Prostate gland (tissue), 2 donors: ENCODE data around the gene SYNPO2. TPM values are rescaled to one million over a fixed set of nuclear protein-coding genes. Genes with fewer than 3 reads are reported as not detected.

ENCODE experiments used
- DNase-seq: peaks from one replicate; pipeline ENCODE4 v3.0.0-alpha.2; 2019; ENCODE audit warnings: low spot score
- H3K27ac ChIP-seq, 2 donors: fragments of 200-600 bp; sonication (generic); 2 replicates each; pipeline ENCODE4 v1.5.1; 2017 to 2019
- H3K27me3 ChIP-seq: fragments of 200-600 bp; sonication (generic); replicated peaks from 2 replicates; pipeline ENCODE4 v1.5.1; 2019; ENCODE audit not compliant: insufficient read depth
- H3K36me3 ChIP-seq, 2 donors: fragments of 200-600 bp; sonication (generic); 1 replicate in 1 of 2; 2 replicates in 1 of 2; pipeline versions ENCODE4 v1.5.1 to v1.8.1; 2017 to 2019
- H3K4me1 ChIP-seq: fragments of 200-600 bp; sonication (generic); replicated peaks from 2 replicates; pipeline ENCODE4 v1.5.1; 2019
- H3K4me3 ChIP-seq, 2 donors: fragments of 200-600 bp; sonication (generic); 2 replicates each; pipeline ENCODE4 v1.5.1; 2017 to 2019
- H3K9me3 ChIP-seq: fragments of 200-600 bp; sonication (generic); 2 replicates; pipeline ENCODE4 v1.5.1; 2017
- POLR2A ChIP-seq: fragments of 450-650 bp; IDR thresholded peaks from one replicate; pipeline ENCODE4 v1.6.1; 2016; ENCODE audit warnings: antibody characterized with exemption, mild to moderate bottlenecking
- POLR2AphosphoS5 ChIP-seq: sonication (generic); formaldehyde crosslinking; IDR thresholded peaks from one replicate; pipeline ENCODE4 v1.6.1; 2017; ENCODE audit warnings: antibody characterized with exemption
- WGBS: methylation state at CpG from one replicate; pipeline ENCODE4 v1.1.5; 2018; 5-methylcytosine and 5-hydroxymethylcytosine counted together
- intact Hi-C: fragments of 100-400 bp; cut with DNase I; formaldehyde crosslinking; loops from one replicate; pipeline ENCODE4 v1.14.2; 2022
- total RNA-seq, 2 donors: library from RNA; depleted of rRNA; stranded (reverse); fragments of >200 nt; gene quantifications; one replicate each; pipeline ENCODE4 v1.1.0, GENCODE V29; 2016
- TF ChIP-seq, protein P1 (sequence below), 4 experiments: fragments of 200-600 bp in 2 of 4; fragments of 450-650 bp in 2 of 4; sonication (generic) in 2 of 4; IDR thresholded peaks; 1 replicate in 3 of 4; 2 replicates in 1 of 4; pipeline ENCODE4 v1.5.1; 2016 to 2019; ENCODE audit warnings: antibody characterized with exemption in 4 of 4, mild to moderate bottlenecking in 2 of 4, moderate library complexity in 2 of 4

Gene SYNPO2
- total RNA-seq, 2 donors from 2014 or later, result 131 to 181 TPM

DNA sequence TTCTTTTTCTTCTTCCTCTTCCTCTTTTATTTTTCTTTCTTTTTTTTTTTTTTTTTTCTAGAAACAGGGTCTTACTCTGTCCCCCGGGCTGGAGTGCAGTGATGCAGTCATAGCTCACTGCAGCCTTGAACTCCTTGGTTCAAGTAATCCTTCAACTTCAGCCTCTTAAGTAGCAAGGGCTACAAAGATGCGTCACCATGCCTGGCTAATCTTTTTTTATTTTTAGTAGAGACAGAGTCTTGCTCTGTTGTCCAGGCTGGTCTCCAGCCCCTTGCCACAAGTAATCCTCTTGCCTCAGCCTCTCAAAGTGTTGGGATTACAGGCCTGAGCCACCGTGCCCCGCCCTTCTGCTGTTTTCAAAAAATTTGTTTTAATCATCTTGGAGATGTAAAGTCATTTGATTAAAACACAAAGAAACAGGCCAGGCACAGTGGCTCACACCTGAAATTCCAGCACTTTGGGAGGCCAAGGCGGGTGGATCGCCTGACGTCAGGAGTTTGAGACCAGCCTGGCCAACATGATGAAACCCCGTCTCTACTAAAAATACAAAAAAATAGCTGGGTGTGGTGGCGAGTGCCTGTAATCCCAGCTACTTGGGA is 28.1 kb downstream of the SYNPO2 start:
- 96% methylated on average over 9 of the region's 9 CpGs for WGBS
- H3K9me3 ChIP-seq, result no peaks in the 10 kb centered on the region
- no peaks in the 10 kb centered on the region for H3K4me1 ChIP-seq
- intact Hi-C loops, result no loop called here
- TF ChIP-seq POLR2AphosphoS5 (no peak), POLR2A (no peak)
- TF ChIP-seq, protein P1, sequence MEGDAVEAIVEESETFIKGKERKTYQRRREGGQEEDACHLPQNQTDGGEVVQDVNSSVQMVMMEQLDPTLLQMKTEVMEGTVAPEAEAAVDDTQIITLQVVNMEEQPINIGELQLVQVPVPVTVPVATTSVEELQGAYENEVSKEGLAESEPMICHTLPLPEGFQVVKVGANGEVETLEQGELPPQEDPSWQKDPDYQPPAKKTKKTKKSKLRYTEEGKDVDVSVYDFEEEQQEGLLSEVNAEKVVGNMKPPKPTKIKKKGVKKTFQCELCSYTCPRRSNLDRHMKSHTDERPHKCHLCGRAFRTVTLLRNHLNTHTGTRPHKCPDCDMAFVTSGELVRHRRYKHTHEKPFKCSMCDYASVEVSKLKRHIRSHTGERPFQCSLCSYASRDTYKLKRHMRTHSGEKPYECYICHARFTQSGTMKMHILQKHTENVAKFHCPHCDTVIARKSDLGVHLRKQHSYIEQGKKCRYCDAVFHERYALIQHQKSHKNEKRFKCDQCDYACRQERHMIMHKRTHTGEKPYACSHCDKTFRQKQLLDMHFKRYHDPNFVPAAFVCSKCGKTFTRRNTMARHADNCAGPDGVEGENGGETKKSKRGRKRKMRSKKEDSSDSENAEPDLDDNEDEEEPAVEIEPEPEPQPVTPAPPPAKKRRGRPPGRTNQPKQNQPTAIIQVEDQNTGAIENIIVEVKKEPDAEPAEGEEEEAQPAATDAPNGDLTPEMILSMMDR (IDR thresholded peaks at IDR 0.05), result no peak
- H3K4me3 ChIP-seq, result no peak overlapping the region
- peak overlapping the region in 1 of 2 donors; percentile 18 for H3K27ac ChIP-seq
- no peaks in the 10 kb centered on the region for H3K27me3 ChIP-seq
- no peaks in the 10 kb centered on the region for H3K36me3 ChIP-seq
- no peak for DNase-seq

DNA sequence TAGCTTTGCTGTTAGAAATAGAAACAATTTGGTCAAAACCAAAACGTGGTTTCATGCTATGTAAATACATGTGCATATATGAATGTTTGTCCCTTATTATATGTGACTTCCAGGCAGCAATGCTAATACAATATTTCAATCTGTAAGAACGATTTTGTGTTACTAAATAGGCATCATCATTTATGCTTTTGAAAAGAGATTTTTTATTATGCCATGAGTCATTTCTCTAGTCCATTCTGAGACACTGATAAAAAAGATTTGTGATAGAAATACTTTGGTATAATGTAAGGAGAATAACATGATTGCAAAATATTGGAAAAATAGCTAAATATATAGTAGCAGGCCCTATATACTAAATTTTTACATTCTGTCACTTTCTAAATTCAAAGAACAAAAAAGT is 28.9 kb downstream of the SYNPO2 start:
- TF ChIP-seq, protein P1 (IDR thresholded peaks at IDR 0.05), result no peak
- TF ChIP-seq POLR2A (no peak), POLR2AphosphoS5 (no peak)
- WGBS, result 46% methylated on average over 2 of the region's 2 CpGs
- intact Hi-C loops, result no loop called here
- Histone ChIP-seq H3K27me3 (no peaks in the 10 kb centered on the region), H3K4me3 (no peak overlapping the region), H3K9me3 (no peaks in the 10 kb centered on the region), H3K4me1 (no peaks in the 10 kb centered on the region), H3K36me3 (no peaks in the 10 kb centered on the region), H3K27ac (peak overlapping the region; percentile 42 to 43)
- no peak for DNase-seq

GRCh38 chr4:118918388-118918787 is 29.7 kb downstream of the SYNPO2 start:
- no peak for DNase-seq

GRCh38 chr4:118920247-118920646 is 31.6 kb downstream of the SYNPO2 start:
- intact Hi-C loops, result loop anchor here (5.0 kb wide), 1 partner anchor 42 kb away; no protein-coding TSS in a partner anchor
- no peaks in the 10 kb centered on the region for H3K4me1 ChIP-seq
- no peaks in the 10 kb centered on the region for H3K36me3 ChIP-seq
- no peaks in the 10 kb centered on the region for H3K27me3 ChIP-seq
- DNase-seq, result no peak
- H3K4me3 ChIP-seq, result no peak overlapping the region
- H3K27ac ChIP-seq, result peak overlapping the region; percentile 6 to 9
- 26% methylated on average over 2 of the region's 2 CpGs for WGBS
- TF ChIP-seq, protein P1 (IDR thresholded peaks at IDR 0.05), result no peak
- peak; percentile 42 for TF ChIP-seq POLR2AphosphoS5
- no peaks in the 10 kb centered on the region for H3K9me3 ChIP-seq

More at GRCh38 chr4:118918388-118918787, 29.7 kb downstream of the SYNPO2 start:
- H3K36me3 ChIP-seq, result no peaks in the 10 kb centered on the region
- WGBS, result 36% methylated on average over 3 of the region's 3 CpGs
- intact Hi-C loops, result no loop called here
- H3K27me3 ChIP-seq, result no peaks in the 10 kb centered on the region
- H3K27ac ChIP-seq, result peak overlapping the region; percentile 42 to 43
- no peak overlapping the region for H3K4me3 ChIP-seq
- no peaks in the 10 kb centered on the region for H3K4me1 ChIP-seq
- TF ChIP-seq POLR2A (no peak), POLR2AphosphoS5 (peak; percentile 38)
- no peaks in the 10 kb centered on the region for H3K9me3 ChIP-seq

GRCh38 chr4:118921786-118922185 is 33.1 kb downstream of the SYNPO2 start:
- no peaks in the 10 kb centered on the region for H3K27me3 ChIP-seq
- no peaks in the 10 kb centered on the region for H3K4me1 ChIP-seq
- no peaks in the 10 kb centered on the region for H3K36me3 ChIP-seq
- H3K4me3 ChIP-seq, result no peak overlapping the region
- intact Hi-C loops, result loop anchor here (5.0 kb wide), 1 partner anchor 41 kb away; no protein-coding TSS in a partner anchor
- no peak overlapping the region for H3K27ac ChIP-seq
- H3K9me3 ChIP-seq, result no peaks in the 10 kb centered on the region
- no peak for DNase-seq
- TF ChIP-seq POLR2A (no peak), POLR2AphosphoS5 (no peak)
- TF ChIP-seq, protein P1 (IDR thresholded peaks at IDR 0.05), result no peak
